ENCODE measurements around the gene PGAP6.
"Not testable (repeated sequence)": the region's sequence is repeated elsewhere in the genome, so short reads cannot be mapped to it uniquely, and the experiment has no call there.

The PGAP6 gene

DNA sequence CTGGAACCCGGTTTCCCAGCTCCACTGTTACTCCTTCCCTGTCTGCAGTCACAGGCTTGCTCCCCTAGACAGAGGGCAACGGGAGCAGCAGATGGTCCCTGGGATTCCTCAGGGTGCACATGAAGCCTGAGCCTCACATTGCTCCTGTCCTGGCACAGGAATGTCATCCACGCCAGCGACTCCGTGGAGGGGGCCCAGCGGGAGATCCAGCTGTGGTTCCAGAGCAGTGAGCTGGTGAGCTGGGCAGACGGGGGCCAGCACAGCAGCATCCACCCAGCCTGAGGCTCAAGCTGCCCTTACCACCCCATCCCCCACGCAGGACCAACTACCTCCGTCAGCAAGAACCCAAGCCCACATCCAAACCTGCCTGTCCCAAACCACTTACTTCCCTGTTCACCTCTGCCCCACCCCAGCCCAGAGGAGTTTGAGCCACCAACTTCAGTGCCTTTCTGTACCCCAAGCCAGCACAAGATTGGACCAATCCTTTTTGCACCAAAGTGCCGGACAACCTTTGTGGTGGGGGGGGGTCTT, 18.3 kb upstream of the PGAP6 start:
- no peak for DNase-seq (ENCODE audit: low read depth)

DNA sequence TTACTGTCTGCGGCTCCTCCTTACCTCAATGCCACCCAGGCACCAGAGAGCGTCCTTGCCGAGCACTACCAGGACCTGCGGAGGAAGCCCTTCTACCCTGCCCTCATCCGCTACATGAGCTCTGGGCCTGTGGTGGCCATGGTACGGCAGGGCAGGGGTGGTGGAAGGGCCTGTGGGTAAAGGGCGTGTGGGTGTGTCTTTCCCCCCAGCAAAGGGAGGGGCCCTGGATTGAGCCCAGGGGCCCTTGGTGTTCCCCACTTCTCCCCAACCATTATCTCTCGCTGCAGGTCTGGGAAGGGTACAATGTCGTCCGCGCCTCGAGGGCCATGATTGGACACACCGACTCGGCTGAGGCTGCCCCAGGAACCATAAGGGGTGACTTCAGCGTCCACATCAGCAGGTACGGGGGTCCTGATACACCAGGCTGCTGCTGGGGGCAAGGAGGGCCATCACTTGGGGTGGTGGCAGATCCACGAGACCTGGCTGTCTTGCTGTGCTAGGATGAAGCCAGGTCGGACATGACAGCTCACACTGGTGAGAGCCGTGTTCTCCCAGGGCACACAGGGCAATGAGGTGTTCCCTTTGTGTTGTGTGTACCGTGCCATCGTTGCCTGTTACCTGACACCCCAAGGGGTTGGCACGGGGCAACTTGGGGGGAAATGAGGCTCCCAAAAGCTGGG, 17.7 kb upstream of the PGAP6 start:
- no peak for DNase-seq (ENCODE audit: low read depth)

DNA sequence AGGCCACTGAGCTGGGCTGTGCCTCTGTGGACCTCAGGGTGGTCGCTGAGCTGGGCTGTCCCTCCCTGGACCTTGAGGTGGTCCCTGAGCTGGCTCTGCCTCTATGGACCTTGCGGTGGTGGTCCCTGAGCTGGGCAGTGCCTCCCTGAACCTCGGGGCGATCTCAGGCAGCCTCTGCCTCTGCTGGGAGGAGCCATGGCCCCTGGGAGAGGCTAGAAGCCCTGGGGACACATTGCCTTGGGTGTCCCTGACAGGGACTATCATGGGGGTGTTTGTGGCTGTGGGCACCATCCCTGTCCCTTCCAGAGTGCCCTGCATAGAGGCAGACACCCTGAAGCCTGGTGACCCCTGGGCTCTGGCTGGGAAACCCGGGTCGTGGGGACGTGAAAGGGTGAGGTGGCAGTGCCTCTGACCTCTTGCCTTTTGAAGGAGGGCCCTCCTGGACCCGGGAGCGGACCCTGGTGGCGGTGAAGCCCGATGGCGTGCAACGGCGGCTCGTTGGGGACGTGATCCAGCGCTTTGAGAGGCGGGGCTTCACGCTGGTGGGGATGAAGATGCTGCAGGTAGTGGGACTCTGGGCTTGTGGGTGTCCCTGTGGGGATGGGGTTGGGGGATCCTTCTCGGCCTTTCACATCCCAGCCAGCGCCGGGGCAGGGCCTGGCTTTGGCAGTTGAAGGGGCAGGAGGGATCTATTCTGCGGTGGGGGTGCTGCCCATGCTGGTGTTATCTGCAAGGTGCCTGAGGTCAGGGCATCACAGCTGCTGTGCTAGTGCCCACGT, 17.0 kb upstream of the PGAP6 start:
- no peak for DNase-seq (ENCODE audit: low read depth)

DNA sequence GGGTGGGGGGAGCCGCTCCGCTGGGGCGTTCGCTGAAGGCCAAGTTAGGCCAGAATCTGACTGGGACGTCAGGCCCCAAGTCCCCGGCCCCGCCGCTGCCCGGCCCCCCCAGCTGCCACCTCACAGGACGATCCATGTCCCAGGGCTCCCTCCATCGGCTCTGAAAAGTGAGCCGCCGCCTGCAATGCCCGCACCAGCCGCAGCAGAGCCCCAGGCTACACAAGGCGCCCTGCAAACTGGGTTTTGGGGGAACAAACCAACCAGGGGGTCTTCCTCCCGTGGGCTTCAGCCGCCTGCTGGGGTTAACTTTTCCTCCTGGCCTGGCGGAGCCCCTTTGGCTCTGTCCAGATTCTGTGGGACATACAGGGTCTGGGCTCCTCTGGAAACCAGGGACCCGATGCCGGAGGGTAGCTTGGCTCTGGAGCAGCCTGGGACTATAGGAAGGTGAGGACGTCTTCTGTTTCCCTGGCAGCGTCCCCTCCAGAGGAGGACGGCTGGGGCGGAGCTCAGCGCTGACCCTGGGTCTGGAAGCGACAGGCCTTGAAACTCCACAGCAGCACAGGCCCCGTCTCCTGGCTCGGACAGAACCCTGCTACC, 16.1 kb upstream of the PGAP6 start:
- peak; percentile 55 for DNase-seq (ENCODE audit: low read depth)

DNA sequence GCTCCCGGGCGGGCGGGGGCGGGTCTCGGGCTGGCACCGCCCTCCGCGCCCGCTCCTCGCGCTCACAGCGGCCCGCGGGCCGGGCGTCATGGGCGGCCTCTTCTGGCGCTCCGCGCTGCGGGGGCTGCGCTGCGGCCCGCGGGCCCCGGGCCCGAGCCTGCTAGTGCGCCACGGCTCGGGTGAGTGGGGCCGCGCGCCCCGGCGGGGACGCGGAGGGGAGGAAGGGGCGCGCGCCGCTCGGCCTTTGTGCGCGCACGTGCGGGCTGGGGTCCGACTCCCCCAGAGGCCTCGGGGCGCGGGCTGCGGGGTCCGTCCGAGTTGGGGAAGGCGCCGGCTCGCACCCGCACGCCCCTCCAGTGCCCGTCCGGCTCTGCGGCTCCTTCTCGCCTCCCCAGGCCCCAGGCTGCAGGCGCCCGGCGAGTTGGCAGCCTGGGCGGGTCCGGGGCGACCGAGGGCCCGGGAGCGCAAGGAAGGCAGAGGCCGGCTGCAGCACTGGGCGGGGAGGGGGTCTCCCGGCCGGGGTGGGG, 15.4 kb upstream of the PGAP6 start, which contains the start of gene NME4:
Gene NME4 (plus strand): TSS at position 65 of the 527 bp plus-strand sequence. CDS start 24 bp downstream, at position 89.
- DNase-seq (ENCODE audit: low read depth), result no peak

DNA sequence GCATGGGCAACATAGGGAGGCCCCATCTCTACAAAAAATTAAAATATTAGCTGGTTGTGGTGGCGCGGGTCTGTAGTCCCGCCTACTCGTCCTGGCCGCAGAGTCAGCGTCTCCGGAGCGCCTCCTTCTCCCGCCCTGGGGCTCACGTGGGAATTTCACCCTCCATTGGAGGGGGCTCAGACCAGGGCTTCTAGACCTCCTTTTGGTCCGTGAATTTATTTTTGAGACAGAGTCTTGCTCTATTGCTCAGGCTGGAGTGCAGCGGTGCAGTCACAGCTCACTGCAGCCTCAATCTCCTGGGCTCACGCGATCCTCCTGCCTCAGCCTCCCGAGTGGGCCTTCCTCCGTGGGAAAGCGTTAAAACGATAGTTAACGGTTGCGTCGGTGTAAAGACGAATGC, 14.8 kb upstream of the PGAP6 start:
- no peak for DNase-seq (ENCODE audit: low read depth)

DNA sequence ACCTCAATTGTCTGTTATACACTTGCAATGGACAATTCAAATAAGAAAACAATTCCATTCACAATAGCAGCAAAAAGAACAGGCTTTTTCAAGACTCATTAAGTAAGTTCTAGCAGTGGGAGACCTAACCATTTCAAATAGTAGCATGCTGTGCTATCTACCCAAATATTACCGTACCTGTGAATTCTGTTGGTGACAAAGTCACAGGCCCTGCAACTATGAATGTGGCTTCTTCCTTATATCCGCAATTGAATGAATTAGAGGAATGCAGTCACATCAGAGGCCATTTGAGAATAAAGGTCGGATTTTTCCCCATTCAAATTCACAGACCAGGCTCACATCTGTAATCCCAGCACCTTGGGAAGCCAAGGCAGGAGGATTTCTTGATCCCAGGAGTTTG, 14.4 kb upstream of the PGAP6 start:
- no peak for DNase-seq (ENCODE audit: low read depth)

DNA sequence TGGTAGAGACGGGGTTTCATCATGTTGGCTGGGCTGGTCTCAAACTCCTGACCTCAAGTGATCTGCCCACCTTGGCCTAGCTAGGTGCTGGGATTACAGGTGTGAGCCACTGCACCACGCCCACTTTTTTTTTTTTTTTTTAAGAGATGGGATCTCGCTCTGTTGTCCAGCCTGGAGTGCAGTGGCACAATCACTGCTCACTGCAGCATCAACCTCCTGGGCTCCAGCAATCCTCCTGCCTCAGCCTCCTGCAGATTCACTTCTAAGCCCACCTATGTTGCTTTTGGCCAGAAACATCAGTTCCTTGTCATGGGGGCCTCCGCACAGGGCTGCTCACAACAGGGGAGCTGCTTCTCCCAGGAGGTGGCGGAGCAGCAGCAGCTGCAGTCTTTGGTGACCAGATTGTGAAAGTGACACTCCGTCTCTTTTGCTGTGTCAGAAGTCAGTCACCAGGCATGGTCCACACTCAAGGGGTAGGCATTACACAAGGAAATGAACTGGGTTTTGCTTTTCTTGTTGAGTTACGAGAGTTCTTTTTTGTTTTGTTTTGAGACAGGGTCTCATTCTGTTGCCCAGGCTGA, 10.8 kb upstream of the PGAP6 start:
- DNase-seq (ENCODE audit: low read depth), result no peak

DNA sequence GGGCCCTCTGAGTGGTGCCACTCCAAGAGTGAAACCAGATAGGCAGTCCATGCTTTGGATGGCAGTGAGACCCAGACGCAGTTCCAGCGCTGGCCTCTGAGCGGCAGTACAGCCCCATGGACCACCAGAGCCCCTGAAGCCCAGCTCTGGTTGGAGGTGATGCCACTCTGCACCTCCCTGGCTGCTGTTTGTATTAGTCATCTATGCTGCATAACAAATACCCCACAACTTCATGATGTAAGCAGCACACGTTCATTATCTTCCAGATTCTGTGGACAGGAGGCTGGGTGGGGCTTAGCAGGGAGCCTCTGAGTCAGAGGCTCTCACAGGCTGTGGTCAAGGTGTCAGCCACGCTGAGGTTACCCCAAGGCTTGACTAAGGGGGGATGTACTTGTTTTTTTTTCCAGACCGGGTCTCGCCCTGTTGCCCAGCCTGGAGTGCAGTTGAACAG, 10.1 kb upstream of the PGAP6 start:
- DNase-seq (ENCODE audit: low read depth), result no peak

DNA sequence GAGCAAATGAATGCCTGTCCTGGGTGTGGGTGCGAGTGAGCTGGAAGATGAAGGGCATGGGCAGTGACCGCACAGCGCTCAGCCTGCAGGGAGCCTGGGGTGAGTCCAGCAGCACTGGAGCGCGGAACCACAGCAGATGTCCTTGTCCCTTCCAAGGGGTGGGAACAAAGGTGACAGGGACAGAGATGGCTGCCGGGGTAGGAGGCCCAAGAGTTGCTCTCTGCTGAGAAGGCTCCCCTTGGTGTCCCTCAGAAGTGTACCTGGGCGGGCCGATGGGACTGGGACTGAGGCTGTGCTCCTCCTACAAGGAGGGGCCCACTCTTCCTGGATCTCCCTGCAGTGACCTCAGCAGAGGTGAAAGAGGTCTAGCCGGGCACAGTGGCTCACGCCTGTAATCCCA, 7.6 kb upstream of the PGAP6 start:
- no peak for DNase-seq (ENCODE audit: low read depth)

DNA sequence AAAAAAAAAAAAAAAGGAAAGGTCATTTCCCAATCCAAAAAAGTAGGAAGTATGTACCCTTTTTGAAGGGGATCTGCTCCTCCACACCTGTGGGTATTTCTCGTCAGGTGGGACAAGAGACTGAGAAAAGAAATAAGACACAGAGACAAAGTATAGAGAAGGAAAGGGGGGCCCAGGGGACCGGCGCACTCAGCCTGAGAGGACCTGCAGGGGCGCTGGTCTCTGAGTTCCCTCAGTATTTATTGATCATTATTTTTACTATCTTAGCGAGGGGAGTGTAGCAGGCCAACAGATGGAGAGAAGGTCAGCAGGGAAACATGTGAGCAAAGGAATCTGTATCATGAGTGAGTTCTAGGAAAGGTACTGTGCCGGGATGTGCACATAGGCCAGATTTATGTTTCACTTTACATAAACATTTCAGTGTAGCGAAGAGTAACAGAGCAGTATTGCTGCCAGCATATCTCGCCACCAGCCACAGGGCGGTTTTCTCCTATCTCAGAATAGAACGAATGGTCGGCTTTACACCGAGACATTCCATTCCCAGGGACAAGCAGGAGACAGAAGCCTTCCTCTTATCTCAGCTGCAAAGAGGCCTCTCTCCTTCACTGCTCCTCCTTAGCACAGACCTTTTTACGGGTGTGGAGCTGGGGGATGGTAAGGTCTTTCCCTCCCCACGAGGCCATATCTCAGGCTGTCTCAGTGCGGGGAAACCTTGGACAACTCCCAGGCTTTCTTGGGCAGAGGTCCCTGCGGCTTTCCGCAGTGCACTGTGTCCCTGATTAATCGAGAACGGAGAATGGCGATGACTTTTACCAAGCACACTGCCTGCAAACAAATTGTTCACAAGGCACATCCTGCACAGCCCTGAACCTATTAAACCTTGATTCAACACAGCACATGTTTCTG, 6.2 kb upstream of the PGAP6 start:
- not testable (repeated sequence) for DNase-seq (ENCODE audit: low read depth)

DNA sequence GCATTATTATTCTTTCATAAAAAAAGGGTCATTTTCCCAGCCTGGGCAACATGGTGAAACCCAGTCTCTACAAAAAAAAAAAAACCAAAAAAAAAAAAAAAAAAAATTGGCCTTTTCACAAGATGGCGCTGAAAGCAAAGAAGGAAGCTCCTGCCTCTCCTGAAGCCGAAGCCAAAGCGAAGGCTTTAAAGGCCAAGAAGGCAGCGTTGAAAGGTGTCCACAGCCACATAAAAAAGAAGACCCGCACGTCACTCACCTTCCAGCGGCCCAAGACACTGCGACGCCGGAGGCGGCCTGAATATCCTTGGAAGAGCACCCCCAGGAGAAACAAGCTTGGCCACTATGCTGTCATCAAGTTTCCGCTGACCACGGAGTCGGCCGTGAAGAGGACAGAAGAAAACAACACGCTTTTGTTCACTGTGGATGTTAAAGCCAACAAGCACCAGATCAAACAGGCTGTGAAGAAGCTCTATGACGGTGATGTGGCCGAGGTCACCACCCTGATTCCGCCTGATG, 4.9 kb upstream of the PGAP6 start:
- no peak for DNase-seq (ENCODE audit: low read depth)

DNA sequence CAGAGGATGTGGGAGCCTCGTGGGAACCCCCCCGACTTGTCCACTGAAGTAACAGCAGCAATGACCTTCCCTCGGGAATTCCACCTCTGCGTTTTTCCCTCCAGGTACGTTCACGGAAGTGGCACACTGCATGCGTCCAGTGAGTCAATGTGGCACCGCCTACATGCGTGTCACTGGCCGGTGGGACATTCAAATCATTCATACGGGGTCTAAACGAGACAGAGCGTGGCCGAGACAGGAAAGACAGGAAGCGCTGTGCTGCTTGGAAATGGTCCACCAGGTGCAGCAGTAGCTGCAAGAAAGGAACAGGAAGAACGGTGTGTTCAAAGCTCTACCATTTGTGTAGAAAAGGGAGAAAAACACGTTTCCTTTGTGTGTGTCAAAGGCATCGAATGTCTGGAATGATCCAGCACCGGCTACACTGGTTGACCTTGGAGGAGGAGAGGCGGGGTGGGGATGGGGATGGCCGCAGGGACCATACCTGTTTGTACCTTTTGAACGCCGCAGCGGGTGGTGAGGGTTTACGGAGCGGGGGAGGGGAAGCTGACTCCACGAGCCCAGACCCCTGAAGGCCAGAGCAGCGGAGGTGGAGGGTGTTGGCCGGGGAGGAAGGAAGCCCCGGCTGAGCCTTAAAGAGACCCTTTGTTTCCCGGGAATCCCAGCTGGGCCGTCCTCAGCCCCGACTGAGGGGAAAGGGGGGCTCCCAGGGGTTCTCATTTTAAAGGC, 1.7 kb upstream of the PGAP6 start:
- DNase-seq (ENCODE audit: low read depth), result no peak

DNA sequence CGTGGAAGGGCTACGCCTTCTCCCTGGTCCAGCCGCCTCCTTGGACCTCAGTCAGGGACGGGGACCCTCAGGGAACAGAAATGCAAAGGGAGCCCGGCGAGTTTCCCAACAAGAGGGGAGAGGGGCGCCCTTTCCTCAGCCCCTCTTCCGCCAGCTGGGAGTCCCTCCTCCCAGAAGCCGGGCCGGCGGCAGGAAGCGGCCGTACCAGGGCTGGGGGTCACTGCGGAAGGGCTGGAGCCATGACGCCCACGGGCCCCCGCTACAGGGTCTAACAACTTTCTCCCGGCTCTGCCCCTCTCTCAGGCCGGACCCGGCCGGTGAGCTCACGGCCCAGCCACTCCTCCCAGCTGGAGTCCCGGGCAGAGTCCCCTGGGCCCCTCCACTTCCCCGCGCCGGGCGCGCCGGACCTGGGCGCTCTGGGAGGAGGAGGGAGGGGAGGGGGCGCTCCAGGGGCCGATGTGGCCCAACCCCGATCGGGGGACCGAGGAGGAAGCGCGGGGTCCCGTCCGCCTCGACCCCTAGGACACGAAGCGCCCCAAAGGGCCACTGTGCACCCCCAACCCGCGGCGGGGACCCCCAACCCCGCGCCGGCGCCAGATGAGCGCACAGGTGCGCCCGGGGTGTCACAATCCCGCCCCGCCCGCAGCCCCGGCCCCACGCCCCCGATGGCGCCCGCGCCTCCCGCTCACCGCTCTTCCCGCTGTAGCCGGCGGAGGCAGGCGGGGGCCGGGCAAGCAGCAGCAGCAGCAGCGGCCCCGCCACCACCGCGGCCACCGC, 578 bp downstream of the PGAP6 start:
- DNase-seq (ENCODE audit: low read depth), result no peak

DNA sequence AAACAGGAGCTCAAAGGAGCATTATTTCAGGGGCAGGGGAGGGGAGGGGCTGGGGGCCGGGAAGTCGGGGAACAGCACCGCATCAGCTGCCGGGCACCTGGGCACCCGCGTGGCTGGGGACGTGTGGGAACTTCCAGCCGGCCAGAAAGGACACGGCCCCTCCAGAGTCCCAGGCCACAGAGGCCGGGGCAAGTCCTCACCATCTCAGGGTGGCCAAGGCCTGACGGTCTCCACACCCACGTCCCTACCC, 1.1 kb downstream of the PGAP6 start:
- DNase-seq (ENCODE audit: low read depth), result no peak

DNA sequence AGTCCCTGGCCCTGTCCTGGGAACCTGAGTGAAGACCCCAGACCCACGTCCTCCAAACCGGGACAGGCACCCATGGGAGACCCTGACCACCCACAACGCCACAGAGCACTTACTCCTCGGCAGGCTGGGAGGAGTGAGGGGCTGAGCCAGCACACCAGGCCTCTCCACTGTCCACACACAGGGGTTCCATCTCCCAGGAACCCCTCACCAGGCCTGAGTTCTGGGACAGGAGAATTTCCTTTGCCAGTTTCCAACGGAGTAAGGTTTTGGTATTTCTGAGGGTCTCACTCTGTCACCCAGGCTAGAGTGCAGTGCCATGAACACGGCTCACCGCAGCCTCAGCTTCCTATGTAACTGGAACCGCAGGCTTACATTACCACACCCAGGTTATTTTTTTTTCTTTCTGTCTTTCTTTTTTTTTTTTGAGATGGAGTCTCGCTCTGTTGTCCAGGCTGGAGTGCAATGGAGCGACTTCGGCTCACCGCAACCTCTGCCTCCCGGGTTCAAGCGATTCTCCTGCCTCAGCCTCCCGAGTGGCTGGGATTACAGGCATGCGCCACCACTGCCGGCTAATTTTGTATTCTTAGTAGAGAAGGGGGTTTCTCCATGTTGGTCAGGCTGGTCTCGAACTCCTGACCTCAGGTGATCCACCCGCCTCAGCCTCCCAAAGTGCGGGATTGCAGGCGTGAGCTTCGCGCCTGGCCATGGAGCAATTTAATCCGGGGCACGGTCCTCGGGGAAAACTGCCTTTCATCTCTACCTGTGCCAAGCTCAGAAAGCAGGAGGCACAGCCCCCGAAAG, 1.6 kb downstream of the PGAP6 start:
- DNase-seq (ENCODE audit: low read depth), result no peak

DNA sequence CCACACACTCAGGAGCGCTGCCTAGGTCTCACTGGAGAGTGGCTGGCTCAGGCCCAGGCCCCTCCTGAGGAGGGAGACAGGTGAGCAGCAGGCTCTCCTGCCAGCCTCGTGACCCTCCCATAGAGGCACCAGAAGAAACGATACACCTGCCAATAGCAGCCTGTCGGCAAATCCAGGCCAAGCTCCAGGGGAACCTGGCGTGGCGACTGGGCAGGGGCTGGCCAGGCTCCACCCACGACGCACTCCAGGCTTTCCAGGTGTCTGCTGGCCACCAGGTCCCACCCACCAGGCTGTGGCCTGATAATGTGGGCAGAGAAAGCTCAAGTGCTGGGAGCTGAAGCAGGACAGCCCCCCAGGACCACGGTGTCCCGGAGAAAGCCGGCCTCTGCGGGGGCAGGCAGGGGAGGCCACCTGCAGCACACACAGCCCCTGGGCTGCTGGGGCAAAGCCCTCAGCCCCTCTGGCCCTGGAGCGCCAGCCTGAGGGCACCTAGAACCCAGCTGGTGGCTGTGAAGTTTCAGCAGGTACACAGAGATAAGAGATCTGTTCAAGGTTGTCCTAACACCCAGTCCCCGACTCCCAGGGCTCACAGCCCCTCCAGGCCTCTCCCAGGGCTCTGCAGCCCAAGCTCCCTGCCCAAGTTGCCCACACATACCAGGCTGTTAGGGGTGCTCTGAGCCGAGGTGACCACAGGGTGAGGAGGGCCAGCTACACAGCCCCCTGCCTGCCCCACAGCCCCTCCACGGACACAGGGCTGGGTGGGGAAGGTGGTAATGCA, 2.4 kb downstream of the PGAP6 start:
- no peak for DNase-seq (ENCODE audit: low read depth)

DNA sequence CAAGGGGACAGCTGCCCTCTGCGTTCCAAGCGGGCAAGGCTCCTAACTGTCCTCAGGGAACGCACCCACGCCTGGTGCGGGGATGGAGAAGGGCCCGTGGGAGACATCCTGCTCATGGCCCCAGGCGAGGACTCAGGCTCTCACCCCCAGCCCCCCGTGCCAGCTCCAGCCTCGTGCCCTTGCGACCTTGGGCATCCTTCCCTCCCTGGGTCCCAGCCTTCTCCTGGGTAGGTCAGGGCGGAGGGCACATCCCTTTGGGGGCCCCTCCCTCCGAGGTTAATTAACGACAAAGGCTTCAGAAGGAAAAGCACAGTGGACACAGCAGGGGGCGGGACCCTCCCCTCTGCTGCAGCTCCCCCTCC, 3.0 kb downstream of the PGAP6 start:
- DNase-seq (ENCODE audit: low read depth), result no peak

All from GM04504 (cell line).